ENCODE measurements around the gene DNMBP.

GRCh38 chr10:99975942-99976809, 33.6 kb downstream of the DNMBP start:
- TF ChIP-seq, protein P1, sequence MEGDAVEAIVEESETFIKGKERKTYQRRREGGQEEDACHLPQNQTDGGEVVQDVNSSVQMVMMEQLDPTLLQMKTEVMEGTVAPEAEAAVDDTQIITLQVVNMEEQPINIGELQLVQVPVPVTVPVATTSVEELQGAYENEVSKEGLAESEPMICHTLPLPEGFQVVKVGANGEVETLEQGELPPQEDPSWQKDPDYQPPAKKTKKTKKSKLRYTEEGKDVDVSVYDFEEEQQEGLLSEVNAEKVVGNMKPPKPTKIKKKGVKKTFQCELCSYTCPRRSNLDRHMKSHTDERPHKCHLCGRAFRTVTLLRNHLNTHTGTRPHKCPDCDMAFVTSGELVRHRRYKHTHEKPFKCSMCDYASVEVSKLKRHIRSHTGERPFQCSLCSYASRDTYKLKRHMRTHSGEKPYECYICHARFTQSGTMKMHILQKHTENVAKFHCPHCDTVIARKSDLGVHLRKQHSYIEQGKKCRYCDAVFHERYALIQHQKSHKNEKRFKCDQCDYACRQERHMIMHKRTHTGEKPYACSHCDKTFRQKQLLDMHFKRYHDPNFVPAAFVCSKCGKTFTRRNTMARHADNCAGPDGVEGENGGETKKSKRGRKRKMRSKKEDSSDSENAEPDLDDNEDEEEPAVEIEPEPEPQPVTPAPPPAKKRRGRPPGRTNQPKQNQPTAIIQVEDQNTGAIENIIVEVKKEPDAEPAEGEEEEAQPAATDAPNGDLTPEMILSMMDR (IDR thresholded peaks at IDR 0.05; ENCODE audit: extremely low read depth in 1 of 2, insufficient read depth in 1 of 2, low read depth in 1 of 2, low read length in 2 of 2) = no peak
- TF ChIP-seq POLR2A (IDR thresholded peaks at IDR 0.05; ENCODE audit: low read depth, low read length) (no peak), EZH2 (IDR thresholded peaks at IDR 0.05; ENCODE audit: borderline replicate concordance, low read depth, low read length, severe bottlenecking) (no peak), MAX (IDR thresholded peaks at IDR 0.05; ENCODE audit: insufficient read depth, insufficient read length) (no peak)

Data from endothelial cell of umbilical vein (primary cell).